GM21515 (cell line): ENCODE measurements around the gene LCN2.
"Not testable (repeated sequence)": the region's sequence is repeated elsewhere in the genome, so short reads cannot be mapped to it uniquely, and the experiment has no call there.

Source experiments
- ATAC-seq: cut with Tn5 transposase; IDR thresholded peaks from one replicate; pipeline ENCODE4 v1.9.1; 2021; ENCODE audit not compliant: unreplicated experiment

The LCN2 gene

GRCh38 chr9:128149001-128149701 is at the start of gene LCN2:
LCN2 (plus strand) TSS chr9:128149453; CDS start chr9:128149526, 73 bp downstream.
- no peak for ATAC-seq

- ATAC-seq = no peak
Observed at GRCh38 chr9:128099932-128100491, 49.2 kb upstream of the LCN2 start.

- ATAC-seq = no peak
Observed at GRCh38 chr9:128100581-128100980, 48.7 kb upstream of the LCN2 start.

- ATAC-seq = no peak
Observed at GRCh38 chr9:128101231-128101661, 48.0 kb upstream of the LCN2 start.

GRCh38 chr9:128101690-128102089 is 47.6 kb upstream of the LCN2 start:
- no peak for ATAC-seq

GRCh38 chr9:128102196-128102595 is 47.1 kb upstream of the LCN2 start:
- ATAC-seq = no peak

- ATAC-seq = no peak
Observed at GRCh38 chr9:128102861-128103588, 46.2 kb upstream of the LCN2 start.

GRCh38 chr9:128103589-128103962 is 45.7 kb upstream of the LCN2 start:
- ATAC-seq = no peak

- no peak for ATAC-seq
Observed at GRCh38 chr9:128104171-128104618, 45.1 kb upstream of the LCN2 start.

- no peak for ATAC-seq
Observed at GRCh38 chr9:128105538-128106175, 43.6 kb upstream of the LCN2 start.

- no peak for ATAC-seq
Observed at GRCh38 chr9:128106181-128106939, 42.9 kb upstream of the LCN2 start.

- ATAC-seq = no peak
Observed at GRCh38 chr9:128106940-128107467, 42.2 kb upstream of the LCN2 start.

- ATAC-seq = no peak
Observed at GRCh38 chr9:128107468-128108268, 41.6 kb upstream of the LCN2 start.

- no peak for ATAC-seq
Observed at GRCh38 chr9:128108269-128109049, 40.8 kb upstream of the LCN2 start.

GRCh38 chr9:128109050-128109709 is 40.1 kb upstream of the LCN2 start:
- ATAC-seq = no peak

GRCh38 chr9:128111726-128112125 is 37.5 kb upstream of the LCN2 start:
- ATAC-seq = not testable (repeated sequence)

- ATAC-seq = no peak
Observed at GRCh38 chr9:128113526-128114325, 35.5 kb upstream of the LCN2 start.
